ENCODE results near the gene GADL1.

GADL1 gene

DNA sequence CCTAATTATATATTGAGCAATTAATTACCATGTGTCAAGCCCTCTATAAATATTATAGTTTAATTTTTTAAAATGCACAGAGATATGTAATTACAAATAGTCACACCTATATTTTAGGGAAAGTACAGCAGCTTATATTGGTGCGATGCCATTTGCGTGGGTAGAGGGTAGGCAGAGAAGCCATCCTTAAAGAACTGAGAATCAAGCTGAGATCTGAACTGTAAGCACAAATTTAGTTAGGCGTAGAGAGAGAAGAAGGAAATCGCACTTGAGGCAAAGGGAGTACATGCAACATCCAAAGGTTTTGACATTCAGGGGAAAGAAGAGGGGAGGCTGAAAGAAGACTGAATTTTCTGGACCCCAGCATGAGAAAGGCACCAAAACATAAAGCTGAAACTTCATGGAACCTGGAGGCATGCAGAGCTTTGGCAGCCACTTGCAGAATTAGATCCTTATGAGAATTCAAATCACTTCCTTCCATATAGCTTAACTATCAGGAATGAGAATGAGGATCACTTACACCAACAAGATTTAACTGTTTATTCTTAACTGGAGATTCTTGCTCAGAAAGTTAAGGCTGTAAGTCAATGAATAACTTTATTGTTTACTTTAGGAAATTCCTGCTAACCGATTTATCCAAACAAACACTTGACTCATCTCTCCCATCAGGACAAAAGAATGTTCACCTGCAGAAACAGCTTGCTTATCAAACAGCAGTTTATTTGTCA lies 173.7 kb downstream of the GADL1 start:
- no peak for DNase-seq (ENCODE audit: low read depth)

DNA sequence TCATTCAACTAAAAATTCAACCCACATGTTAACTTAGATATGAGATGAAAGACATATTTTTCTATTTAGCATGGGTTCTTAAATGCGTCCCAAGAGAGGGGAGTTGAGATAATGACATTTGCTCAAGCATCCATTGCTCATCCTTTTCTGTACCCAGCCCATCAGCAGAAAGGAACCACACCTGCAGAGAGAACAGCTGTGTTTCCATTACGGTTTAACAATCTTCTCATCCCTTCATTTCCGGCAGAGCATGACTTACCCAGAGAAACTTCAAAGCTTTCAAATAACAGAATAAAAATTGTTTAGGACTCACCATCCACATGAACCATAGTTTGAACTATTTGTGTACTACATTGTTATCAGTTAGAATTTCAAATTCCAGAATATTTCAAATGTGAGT lies 174.9 kb downstream of the GADL1 start:
- DNase-seq (ENCODE audit: low read depth) = no peak

DNA sequence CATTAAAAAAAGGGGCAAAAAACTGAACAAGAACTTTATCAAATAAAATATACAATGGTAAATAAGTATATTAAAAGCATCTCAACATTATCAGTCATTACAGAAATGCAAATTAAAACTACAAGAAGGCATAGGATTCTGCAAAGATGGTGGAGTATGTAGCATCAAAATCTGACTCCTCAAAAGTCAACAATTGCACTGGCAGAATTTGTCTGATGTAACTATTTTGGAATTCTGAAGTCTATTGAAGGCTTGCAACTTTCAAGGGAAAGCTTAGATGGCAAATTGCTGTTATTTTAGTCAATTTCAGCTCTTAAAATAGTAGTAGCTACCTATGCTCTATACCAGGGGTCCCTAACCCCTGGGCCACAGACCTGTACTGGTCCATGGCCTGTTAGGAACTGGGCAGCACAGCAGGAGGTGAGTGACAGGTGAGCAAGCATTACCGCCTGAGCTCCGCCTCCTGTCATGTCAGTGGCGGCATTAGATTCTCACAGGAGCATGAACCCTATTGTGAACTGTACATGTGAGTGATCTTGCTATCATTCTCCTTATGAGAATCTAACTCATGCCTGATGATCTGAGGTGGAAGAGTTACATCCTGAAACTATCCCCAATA lies 180.5 kb downstream of the GADL1 start:
- DNase-seq (ENCODE audit: low read depth) = no peak

GRCh38 chr3:30712991-30713390 lies 181.5 kb downstream of the GADL1 start:
- no peak for DNase-seq (ENCODE audit: low read depth)

DNA sequence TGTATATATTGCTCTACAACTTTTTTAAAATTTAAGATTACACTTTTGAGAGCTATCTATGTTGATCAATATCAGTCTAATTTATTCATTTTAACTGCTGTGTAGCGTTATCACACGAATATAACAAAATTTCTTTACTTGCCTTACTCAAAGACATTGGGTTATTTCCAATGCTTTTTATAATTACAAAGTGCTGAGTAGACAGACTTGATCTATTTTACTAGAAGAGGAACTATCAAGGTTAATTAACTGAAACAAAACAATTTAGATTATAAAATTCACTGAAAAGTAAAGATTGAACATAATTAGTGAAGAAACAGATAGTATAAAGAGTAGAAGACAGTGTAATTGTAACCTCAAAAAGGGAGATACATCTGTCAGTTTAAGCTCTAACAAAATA lies 182.6 kb downstream of the GADL1 start:
- DNase-seq (ENCODE audit: low read depth) = no peak

DNA sequence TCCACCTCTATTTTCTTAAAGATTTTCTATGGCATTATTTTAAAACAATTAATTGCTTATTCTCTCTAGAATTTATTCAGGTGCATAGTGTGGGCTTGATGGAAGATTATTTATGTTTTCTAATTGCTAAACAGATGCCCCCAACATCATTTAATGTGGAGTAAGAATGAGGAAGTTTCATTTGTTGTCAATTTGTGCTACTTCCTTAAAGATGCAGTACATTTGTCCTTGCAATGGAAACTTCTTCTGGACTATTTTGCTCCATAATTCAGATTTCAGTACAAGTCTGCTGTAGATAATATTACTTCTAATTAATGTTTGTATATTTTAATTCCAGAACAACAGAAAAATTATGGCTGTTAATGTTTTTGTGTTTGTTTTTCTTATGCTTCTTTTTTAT lies 183.3 kb downstream of the GADL1 start:
- no peak for DNase-seq (ENCODE audit: low read depth)

DNA sequence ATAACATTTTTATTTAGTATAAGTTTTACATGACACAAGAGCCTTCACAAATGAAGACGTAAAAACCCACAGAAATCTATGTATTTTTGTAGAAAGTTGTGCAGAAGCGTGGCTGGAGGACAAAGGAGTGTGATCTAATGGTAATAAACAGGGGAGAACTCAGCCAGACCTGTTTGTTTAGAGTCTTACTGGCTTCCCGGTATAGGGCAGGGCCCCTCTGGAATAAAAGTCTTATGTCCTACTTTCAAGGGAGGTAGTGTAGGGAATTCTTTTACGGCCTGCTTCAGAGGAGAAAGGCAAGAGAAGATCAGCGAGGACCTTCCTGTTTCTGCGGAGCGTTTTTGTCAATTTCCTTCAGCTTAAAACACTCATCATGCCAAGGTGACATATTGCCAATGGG lies 184.4 kb downstream of the GADL1 start:
- DNase-seq (ENCODE audit: low read depth) = no peak

- DNase-seq (ENCODE audit: low read depth) = no peak
These were observed 186.0 kb downstream of the GADL1 start for GRCh38 chr3:30708472-30708871.

- DNase-seq (ENCODE audit: low read depth) = no peak
These were observed 186.6 kb downstream of the GADL1 start for GRCh38 chr3:30707825-30708224.

- DNase-seq (ENCODE audit: low read depth) = no peak
These were observed 189.2 kb downstream of the GADL1 start for GRCh38 chr3:30704931-30705890.

DNA sequence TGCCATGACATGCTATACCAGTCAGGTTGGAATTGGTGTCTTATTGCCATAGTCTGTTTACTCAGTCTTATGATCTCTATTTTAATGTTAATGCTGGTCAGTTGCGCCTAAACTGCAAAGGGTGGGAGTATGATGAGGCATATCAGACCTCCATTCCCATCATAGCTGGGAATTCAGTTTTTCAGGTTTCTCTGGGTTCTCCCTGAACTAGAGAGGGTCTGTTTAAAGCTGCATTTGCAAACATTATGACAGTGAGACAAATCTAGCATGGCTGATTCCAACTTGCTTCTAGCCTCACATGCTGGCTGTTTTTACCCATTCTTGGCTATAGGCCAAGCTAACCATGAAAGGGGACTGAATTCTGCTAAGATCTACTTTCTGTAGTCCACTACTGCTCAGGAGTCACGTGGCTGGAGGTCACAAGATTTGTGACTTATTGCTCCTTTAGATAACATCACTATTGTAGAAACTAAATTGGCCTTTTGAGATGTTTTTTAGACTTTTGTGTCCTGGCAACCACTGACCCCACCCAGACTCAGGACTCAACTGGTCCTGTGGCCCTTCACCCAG lies 191.5 kb downstream of the GADL1 start:
- DNase-seq (ENCODE audit: low read depth) = no peak

DNA sequence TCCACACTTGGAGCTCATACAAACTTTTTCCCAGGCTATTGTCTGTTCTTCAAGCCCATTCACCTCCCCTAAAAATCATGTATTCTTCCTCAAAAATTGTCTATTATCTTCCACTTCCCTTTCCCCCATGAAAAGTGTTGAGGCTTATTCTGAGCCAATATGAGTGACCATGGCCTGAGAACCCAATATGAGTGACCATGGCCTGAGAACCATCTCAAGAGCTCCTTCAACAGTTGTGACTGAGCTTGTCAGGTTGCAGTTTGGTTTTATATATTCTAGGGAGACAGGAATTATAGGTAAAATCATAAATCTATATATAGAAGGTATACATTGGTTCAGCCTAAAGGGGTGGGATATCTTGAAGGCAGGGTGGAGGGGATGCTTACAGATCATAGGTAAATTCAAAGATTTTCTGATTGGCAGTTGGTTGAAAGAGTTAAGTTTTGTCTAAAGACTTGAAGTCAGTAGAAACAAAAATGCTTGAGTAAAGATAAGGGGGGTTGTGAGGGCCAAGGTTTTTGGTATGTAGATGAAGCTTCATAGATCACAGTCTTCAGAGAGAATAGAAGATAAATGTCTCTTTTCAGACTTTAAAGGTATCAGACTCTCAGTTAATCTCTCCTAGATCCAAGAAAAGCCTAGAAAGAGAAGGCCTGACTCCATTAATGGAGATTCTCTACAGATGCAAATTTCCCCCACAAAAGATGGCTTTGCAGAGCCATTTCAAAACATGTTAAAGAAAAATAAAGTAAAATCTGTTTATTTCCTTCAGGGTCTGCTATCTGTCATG lies 192.2 kb downstream of the GADL1 start:
- no peak for DNase-seq (ENCODE audit: low read depth)

DNA sequence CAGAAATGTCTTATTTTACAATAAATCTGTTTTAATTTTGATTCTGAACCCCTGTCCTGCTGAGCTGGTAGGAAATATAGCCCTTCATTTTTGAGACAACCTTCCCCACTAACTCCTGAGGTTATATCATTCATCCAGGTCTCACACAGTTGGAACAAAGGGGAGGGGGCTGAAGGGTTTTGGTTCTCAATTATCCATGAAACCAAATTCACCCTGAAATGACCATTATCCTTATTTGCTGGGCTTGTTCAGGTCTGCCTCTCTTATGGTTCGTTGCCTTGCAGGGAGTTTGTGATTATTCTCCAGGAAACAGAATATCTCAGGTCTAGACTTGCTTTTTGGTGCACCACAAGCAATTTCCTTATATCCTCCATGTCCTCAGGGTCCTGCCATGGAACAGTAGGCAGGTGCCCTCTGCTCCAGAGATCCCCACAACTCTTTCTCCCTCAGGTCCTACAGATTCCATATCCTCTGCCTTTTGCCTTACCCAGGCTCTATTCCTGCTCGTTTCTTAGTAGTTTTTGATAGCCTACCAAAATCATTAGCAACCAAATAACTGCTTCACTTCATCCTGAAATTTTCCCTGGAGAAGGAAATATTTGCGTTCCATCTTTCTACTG lies 193.6 kb downstream of the GADL1 start:
- DNase-seq (ENCODE audit: low read depth) = no peak

DNA sequence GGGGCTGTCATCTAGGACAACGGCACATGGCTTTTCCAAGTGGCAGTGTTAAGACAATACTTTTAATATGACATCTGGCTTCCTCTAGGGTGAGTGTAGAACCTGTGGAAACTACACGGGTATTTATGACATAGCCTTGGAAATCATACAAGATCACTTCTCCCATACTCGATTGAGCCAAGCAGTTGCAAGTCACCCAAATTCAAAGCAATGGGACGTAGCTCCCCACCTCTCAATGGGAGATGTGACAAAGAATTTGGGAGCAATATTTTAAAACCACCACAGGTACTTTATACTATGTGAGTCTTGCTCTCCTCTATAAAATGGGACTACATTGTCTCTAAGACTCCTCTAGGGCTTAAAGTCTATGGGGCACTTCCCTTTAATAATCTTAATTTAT lies 194.5 kb downstream of the GADL1 start:
- DNase-seq (ENCODE audit: low read depth) = no peak

- no peak for DNase-seq (ENCODE audit: low read depth)
These were observed 195.9 kb downstream of the GADL1 start for GRCh38 chr3:30698549-30698948.

DNA sequence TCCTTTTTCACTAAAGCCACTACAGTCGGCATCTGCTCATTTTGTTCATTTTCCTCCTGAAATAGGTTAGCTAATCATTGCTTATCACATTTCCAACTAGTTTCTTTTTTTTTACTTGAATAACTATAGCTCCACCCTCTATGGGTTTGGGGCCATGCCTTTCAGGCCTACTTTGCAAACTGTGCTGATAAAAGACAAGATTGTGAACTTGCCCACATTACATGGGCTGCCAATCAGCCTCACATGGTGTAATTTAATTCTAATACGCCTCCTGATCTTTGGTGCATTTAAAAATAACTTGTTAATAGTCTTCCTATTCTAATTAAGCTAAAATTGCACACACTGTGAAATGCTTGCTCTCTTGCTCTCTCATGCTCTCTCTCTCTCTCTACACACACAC lies 197.6 kb downstream of the GADL1 start:
- no peak for DNase-seq (ENCODE audit: low read depth)

DNA sequence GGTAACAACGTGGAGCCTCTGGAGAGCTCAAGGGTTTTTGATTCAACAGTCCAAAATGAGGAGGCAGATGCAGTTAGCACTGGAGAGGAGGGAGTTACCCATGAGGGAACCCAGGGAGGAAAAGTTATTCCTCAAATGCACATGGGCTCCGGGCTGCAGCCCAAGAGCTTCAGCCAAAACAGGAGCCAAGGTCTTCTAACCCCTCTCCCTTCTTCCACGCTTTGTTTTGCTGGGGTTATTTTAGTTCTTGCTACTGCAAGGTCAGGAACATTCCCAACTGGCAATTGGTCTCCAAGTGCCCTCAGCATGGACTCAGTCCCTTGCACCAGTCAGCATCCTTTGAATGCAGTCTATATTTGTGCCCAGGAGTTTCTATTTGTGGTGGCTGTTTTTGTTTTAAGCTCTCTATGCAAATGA lies 198.1 kb downstream of the GADL1 start:
- DNase-seq (ENCODE audit: low read depth) = no peak

DNA sequence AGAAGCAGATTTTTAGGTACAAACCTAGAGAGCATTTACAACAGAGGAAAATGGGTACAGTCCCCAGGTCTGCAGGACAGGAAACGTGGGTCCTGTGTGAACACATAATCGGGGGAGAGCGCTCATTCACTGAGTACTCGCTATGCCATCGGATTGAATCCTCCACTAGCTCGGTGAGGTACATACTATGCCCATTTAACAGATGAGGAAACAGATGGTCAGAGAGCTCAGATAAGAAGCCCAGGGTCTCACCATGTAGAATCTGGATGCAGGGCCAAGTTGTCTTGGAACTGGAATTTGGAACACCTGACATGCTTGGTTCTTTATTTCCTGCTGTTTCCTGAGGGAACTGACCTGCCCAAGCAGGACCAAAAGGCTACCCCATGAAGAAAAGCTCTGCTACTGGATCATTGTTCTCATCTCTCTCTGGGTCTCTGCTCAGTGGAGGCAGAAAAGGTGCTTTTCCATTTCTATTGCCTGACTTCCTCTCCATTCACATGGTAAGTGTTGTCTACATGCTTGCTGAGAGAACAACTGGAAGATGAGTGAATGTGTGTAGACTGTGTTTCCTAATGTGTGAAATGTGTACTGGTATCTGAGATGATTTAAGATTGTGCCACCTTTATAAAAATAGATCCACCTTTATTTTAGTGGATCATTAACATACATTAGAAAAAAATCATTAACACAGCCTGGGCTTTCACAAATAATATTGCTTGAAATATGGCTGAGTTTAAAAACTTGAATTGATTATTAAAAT lies 199.0 kb downstream of the GADL1 start:
- no peak for DNase-seq (ENCODE audit: low read depth)

- DNase-seq (ENCODE audit: low read depth) = no peak
These were observed 199.8 kb downstream of the GADL1 start for GRCh38 chr3:30694668-30695067.

DNA sequence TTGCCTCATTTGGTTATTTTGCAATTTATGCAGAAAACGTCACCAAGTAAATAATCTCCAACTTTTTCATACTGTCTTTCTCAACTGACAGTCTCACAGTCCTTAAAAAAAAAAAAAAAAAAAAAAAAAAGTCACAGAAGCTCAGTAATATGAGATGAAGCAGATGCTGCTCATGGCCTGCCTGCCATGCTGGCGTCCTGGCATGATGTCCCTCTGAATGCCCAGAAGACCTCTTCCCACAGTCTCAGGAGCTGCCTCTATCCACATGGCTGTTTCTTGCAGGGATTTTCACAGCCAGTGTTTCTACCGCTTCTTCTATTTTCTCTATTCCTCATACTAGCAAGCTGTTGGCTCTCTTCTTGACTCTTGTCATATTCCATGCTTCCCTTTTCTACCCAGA lies 200.3 kb downstream of the GADL1 start:
- no peak for DNase-seq (ENCODE audit: low read depth)
